NK-92 treated with Interleukin-12 subunit alpha and Interleukin-12 subunit beta, amount 100 ng/mL, for 24 hours (cell line): ENCODE measurements around the gene PTK6.
"Not testable (repeated sequence)": the region's sequence is repeated elsewhere in the genome, so short reads cannot be mapped to it uniquely, and the experiment has no call there.

Experiments
- DNase-seq: peaks from one replicate; lab custom pipeline; 2025; lab: John Stamatoyannopoulos, UW

PTK6 gene

GRCh38 chr20:63493563-63494020, 43.6 kb downstream of the PTK6 start:
- DNase-seq = no peak

DNA sequence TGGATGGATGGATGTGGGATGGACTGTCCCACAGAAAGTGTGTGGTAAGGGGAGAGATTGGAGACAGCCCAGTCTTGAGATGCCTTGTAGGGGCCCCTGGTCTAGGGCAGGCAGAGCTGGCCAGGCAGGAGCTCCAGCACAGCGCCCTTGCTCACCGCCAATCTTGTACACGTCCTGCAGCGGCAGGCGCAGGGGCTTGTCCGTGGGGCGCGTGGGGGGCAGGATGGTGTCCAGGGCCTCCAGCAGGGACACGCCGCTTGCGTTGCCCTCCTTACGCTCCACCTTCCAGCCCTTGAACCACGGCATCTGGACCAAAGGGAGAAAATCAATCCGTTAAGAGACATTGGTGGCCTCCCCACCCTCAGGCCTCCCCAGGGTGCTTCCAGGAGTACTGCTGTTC, 44.2 kb downstream of the PTK6 start:
- DNase-seq = no peak

GRCh38 chr20:63492518-63492917, 44.7 kb downstream of the PTK6 start:
- DNase-seq = no peak

- no peak for DNase-seq
These were observed 45.4 kb downstream of the PTK6 start for GRCh38 chr20:63491635-63492230.

DNA sequence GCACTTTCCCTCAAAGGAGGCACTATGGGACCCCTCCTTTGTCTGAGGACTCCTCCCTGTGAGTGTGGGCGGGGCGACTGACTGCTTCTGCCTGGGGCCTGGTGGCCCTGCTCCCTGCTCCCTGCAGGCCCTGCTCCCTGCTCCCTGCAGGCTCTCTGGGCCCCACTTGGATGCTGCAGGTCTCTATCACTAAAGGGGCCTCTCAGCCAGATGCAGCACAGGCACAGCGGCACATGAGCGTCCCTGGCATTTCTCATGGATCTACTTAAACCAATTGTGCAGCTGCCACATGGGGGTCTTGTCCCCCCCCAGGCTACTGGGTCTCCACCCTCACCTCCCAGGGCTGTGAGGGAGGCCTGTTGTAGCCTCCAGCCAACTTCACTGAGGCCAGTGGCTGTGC, 46.1 kb downstream of the PTK6 start:
- no peak for DNase-seq

- DNase-seq = no peak
These were observed 46.8 kb downstream of the PTK6 start for GRCh38 chr20:63490416-63490815.

DNA sequence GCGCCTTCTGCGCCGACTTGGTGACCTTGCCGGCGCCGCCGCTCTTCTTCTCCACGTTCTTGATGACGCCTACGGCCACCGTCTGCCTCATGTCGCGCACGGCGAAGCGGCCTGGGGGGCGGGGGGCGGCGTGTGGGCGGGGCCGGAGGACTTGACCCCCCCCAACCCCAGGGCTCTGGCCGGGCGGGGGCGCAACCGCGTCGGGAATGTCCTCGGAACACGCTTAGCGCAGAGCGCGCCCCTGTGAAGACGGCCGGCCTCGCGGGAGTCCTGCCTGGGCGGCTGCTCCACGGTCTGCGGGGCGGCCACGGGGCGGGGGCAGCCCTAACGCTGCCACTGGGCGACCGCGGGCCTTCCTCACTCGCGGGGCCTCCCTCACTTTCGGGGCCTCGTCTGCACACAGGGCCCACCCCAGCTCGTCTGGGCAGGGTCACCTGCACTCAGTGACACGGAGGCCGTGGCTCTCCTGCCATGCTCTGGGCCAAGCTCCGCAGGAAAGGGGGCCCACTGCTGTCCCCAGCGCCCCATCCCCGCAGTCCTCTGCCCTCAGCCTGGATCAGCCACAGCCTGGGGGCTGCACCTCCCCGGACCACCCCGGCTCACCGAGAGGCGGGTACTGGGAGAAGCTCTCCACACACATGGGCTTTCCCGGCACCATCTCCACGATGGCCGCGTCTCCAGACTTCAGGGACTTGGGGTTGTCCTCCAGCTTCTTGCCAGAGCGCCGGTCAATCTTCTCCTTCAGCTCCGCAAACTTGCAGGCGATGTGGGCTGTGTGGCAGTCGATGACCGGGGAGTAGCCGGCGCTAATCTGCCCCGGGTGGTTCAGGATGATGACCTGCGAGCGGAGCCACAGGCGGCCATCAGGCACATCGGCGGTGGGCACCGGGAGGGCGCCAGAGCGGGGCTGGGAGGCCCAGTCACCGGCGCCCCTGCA, 48.6 kb downstream of the PTK6 start:
- DNase-seq = no peak

DNA sequence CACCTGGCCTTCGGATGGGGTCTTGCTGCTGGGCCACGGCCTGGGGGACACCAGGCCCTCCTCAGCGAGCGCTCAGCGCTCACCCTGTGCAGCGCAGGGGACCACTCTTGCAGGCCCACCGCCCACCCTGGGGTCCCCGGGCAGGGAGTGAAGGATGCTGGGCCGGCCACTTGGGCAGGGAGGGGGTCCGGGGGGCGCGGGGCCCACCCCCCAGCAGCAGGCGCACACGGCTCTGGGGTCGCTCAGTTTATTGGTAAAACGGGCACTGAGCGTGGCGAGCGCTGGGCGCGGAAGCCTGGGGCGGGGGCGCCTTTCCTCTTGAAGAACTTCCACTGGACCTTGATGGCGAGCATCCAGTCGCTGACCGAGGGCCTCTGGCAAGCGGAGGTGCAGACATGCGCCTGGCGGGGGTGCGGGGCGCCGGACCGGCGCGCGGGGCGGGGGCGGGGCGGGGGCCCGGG, 49.4 kb downstream of the PTK6 start:
- no peak for DNase-seq

DNA sequence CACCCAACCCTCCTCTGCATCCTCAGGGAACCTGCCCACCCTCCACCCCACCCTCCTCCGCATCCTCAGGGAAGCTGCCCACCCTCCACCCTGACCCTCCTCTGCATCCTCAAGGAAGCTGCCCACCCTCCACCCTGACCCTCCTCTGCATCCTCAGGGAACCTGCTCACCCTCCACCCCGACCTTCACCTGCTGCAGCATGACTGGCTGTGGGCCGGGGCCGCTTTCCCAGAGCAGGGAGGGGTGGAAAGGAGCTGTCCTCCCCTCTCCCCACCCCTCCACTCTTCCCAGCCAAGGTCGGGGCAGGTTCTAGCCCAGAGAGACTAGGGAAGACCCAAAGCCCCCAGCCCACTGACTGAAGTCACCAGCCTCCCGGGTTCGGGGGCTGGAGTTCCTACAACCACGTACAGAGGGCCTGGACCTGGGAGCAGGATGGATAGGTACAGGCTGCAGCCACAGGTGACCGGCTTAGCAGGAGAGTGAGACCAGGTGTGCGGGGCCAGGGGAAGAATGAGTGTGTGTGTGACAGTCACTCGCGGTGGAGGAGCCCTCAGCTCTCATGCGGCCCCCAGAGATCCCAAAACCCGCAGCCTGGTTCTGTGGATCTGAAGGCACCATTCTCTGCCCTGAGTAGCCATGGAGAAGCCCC, 49.9 kb downstream of the PTK6 start:
- no peak for DNase-seq

- no peak for DNase-seq
These were observed 50.8 kb downstream of the PTK6 start for GRCh38 chr20:63486300-63486855.

DNA sequence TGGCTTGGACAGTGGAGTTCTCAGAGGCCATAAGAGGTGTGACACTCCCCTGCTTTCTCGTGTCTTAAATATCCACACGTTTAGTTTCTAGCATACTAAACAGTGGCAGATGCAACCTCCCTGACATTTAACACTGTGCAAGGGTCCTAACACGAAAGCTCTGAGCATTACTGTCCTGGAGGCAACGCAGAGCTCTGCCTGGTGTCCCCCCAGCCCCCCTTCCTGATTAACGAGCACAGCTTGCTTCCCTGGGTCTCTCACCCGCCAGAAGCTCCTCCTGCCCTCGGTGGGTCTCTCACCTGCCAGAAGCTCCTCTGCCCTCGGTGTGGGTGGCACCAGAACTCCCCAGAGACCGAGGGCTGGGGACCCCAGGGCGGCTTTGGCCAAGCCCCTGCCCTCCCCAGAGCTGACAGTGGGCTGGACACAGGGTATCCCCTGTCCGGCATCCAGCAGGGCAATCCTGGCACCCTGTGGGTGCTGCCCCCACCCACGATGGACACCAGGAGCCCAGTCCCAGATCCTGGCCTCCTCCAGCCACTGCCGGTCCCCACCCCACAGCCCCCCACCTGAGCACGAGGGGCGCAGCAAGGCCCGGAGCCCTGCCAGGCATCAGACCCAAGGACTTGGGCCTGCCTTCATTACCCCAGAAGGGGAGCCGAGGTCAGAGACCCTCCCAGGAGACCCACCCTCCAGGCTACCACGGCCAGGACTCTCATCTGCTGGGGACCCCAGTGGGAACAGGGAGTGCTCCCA, 52.3 kb downstream of the PTK6 start:
- no peak for DNase-seq

DNA sequence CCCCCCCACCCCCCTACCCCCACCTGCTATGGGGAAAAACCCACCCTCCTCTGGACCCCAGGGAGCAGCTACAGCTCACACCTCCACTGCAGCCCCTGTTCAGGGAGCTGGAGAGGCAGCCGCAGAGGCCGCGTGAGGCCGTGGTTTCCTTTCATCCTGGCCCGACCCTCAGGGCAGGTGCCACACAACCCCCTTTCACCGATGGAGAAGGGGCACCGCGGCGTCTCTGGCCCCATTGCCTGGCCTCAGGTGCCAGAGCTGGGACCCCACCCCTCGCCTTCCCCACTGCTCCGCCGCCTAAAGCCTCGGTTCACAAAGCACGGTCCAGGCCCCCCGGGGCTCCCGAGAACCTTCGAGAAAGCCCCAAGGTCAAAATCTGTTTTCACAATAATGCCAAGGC, 52.9 kb downstream of the PTK6 start:
- DNase-seq = no peak

- no peak for DNase-seq
These were observed 53.3 kb downstream of the PTK6 start for GRCh38 chr20:63483834-63484233.

DNA sequence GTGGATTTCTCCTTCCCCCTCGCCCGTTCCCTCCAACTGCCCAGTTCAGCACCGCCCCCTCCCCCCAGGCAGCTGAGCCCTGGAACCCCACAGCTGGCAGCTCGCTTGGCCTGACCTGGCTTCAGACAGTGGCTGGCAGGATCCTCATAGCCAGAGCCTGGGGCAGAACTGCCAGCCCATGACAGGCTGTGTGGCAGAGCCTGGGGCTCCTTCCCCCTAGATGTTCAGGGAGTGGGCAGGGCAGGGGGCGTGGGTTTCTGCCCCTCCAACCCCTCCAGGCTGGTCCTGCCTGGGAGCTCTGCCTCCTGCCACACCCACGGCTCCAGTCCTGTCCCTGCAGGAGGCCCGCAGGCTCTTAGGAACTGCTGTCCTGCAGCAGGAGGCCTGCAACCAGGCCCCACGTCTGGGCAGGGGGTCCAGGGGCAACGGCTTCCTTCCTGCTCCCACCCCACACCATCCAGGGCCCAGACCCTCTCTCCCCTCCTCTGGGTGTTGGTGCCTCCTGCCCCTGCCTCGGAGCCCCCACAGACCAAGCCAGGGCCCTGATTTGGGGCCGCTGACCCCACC, 55.1 kb downstream of the PTK6 start:
- DNase-seq = no peak

DNA sequence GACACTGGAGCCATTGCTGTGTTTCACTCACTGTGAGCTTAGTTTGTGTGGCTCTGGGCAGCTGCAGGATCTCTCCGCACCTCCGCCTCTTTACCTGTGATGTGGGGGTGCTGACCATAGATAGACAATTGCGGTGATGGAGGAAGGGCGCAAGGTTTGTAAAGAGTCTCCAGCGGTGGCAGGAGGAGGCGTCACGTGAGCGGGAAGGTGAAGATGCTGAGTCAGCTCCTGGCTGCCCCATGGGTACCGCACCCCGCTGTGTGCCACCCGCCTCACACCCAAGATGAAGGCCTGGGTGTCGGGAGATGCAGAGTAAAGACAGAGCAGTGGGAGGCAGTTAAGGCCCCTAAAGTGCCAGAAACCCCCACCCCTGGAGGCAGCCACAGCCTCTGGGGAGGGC, 55.7 kb downstream of the PTK6 start:
- DNase-seq = no peak

DNA sequence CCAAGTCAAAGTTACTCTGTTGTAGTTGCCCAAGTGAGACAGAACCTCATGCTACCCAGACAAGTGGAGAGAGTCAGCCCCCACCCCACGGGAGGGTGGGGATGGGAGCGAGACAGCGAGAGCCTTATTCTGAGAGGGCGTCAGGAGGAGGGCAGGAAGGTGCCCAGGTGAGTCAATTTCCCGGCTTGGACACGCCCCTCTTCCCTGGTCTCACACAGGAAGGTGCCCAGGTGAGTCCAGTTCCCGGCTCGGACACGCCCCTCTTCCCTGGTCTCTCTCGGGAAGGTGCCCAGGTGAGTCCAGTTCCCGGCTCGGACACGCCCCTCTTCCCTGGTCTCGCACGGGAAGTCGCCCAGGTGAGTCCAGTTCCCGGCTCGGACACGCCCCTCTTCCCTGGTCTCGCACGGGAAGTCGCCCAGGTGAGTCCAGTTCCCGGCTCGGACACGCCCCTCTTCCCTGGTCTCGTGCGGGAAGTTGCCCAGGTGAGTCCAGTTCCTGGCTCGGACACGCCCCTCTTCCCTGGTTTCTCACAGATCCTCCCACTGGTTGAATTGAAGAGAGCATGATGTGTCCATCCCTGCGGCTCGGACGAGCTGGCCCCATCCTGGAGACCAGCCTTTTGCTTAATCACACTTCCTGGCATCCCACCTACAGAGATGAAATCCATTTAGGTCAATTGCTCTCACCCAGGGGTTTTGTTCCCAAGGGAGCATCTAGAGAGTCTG, 57.3 kb downstream of the PTK6 start:
- not testable (repeated sequence) for DNase-seq

DNA sequence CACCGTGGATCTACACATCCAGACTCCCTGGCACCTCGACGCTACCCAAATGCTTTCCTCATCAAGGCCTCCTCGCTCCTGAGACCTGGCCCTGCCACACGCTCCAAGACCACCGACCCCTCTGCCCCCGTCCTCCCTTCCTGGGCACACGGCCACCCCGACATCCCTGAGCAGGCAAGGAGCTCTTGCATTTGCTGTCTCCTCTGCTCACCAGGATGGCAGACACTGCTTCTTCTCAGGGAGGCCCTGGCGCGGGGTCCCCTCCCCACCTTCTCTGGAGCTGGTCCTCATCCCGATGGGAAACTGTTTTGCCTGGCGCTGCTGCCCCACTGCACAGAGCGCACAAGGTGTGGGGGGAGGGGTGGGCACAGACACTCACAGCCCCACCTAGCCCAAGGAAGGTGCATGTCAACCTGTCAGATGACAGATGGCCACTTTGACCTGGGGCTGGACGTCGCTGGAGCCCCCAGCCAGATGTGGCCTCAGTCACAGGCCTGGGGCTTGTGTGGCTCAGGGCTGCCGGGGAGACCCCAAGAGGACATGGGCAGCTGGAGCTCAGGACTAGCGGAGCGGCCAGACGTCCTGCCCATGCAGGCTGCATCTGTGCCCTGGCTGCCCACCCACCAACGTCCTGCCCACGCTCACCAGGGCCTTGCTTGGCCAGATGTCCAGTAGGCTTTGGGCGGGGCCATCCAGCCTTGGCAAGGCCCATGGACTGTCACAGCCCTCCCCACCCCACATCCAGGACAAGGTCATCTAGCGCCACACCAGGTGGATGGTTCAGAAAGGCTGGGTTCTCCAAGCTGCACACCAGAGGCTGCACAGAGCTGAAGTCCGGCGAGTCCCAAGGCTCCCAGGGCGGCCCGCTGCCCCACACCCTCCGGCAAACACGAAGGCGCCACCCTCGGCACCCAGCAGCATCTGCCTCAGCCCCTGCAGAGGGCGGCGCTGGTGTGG, 58.6 kb downstream of the PTK6 start:
- no peak for DNase-seq
